Left ventricle myocardium superior (tissue), 1 donor: Measurements from ENCODE around the gene HS6ST3. TPM values are rescaled to one million over a fixed set of nuclear protein-coding genes. Genes with fewer than 3 reads are reported as not detected.

Source experiments
- ATAC-seq: fragments of 200-7000 bp; cut with Tn5 transposase; one replicate; pipeline ENCODE4 v1.9.1; 2020; ENCODE audit warnings: mild to moderate bottlenecking, moderate library complexity
- DNase-seq: peaks from one replicate; pipeline ENCODE4 v3.0.0-alpha.2; 2020
- intact Hi-C: fragments of 100-400 bp; cut with micrococcal nuclease; formaldehyde crosslinking; loops from one replicate; pipeline ENCODE4 v1.11.0; 2022
- total RNA-seq: library from RNA; stranded (reverse); fragmentation: NEBNext Ultra II Directional; extraction: Animal tissue kit (Norgen Biotek cat#: 25700); gene quantifications from one replicate; pipeline ENCODE4 v1.2.1, GENCODE V29; 2021
- donor health status: DM: no; HTN: yes; CAD: no; lungs with severe emphysema.

The HS6ST3 gene
- total RNA-seq, 1 donor from 2014 or later, result 2.0 TPM

DNA sequence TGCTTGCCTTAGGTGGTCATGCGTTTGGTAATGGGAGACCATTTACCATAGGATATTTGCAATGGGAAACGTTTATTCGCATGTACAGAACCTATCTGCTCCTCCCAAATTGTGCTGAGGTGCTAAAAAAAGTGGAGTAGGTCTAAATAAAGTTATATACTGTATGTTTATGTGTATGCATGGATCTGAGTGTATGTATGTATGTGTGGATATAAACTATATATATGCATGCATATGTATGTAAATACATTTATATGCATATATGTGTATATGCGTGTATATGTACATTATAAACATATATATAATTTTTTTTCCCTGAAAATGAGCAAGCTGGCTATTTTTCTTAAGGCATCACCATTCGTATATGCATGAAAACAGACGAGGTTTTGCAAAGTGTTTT, 95.9 kb downstream of the HS6ST3 start:
- intact Hi-C loops, result no loop called here
- DNase-seq (no peak), ATAC-seq (no peak)

DNA sequence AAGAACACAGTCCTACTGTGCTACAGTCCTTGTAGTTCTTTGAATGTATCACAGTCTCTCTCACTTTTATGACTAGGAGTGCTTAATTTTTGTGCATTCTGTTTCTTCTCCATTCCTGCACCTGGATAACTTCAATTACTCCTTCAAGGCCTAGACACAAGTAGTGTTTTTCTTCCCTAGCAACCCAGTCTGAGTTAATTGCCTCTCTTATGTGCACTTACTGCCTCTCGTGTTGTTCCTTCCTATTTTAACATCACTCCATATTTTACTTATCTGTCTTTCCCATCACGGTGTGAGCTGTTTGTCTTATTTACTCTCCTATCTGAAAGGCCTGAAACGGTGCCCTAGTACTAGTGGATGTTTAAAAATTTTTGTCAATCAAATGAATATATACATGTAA, 101.5 kb downstream of the HS6ST3 start:
- intact Hi-C loops, result no loop called here
- no peak for ATAC-seq
- DNase-seq, result no peak

DNA sequence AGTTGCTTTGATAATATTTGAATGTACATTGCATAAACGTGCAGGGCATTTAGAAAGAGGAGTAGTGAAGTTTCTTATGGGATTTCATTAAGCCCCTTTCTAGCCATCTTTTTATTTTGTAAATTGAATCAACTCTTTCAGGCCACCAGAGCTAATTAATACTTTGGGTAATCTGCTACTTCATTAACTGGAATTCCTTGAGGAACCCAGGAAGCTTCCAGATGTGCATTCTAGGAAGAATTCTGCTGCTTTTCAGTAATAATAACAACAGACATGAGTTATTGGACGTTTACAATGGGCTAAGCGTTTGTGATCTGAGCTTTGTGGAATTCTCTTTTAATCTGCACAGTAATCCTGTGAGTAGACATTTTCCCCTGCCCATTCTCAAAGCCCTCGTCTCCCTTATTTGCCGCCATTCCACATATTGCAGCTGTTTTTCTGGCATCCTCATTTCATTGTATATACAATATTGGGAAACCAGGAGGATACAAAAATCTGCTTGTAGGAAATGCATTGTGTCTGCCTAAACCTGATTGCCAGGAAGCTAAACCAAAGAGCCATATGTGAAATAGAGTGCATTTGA, 103.9 kb downstream of the HS6ST3 start:
- no peak for ATAC-seq
- intact Hi-C loops, result no loop called here
- DNase-seq, result no peak

DNA sequence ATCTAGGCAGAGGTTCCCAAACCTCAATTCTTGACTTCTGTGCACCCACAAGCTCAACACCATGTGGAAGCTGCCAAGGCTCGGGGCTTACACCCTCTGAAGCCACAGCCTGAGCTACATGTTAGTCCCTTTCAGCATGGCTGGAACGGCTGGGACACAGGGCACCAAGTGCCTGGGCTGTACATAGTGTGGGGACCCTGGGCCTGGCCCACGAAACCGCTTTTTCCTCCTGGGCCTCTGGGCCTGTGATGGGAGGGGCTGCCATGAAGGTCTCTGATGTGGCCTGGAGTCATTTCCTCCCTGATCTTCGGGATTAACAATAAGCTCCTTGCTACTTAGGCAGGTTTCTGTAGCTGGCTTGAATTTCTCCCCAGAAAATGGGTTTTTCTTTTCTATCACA, 108.1 kb downstream of the HS6ST3 start:
- ATAC-seq (no peak), DNase-seq (no peak)
- intact Hi-C loops, result no loop called here

DNA sequence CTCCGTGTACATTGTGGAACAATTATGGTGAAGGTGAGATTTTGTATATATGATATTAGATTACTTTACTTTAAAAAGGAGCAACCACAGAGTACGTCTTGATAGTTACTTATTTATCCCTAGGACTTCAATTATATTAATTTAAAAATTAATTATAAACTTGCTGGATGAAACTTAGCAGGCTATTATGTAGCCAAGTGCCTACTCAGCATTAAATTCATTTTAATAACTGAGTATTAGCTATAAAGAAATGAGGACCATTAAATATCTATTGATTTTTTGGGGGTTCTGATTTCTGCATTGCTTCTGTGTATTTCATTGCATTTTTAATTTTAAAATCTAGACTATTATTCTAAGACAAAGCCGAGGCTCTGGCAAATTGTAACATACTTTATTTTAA, 109.4 kb downstream of the HS6ST3 start:
- DNase-seq (no peak), ATAC-seq (no peak)
- intact Hi-C loops, result no loop called here

DNA sequence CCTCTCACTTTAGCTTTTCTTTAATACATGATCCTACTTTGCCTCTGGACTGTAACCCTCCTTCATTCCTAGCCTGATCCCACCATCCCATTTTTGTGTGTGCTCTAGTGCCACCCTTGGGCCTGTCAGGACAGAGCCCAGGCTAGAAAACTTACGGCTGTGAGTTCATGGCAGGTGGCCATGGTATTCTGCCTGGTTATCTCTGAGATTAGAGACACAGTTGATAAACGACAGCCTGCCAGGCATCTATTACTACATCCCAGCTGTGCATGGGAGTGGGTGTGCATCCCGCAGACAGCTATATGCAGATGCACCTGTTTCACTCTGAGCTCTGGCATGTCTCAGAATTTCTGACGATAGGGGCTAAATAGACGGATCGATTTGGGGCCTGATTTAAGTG, 110.9 kb downstream of the HS6ST3 start:
- ATAC-seq (peak; percentile 44), DNase-seq (no peak)
- intact Hi-C loops, result no loop called here

DNA sequence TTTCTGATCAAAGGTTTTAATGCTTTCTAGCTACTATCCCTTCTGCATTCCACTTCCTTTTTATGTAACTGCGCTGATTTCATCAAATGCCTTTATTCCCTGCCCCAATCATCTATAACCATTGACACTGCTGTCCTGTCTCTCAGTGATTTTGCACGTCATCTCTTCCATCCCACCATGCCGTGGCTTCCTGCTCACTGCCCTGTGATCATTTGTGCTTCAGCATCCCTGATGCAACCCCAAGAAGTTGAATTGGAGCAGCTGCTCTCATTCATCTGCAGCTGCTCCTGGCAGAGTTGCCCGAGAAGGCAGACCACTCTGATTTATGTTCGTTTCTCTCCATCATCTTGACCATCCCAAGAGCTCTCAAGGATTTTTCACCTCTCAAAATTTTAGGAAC, 112.4 kb downstream of the HS6ST3 start:
- ATAC-seq (no peak), DNase-seq (no peak)
- intact Hi-C loops, result no loop called here

DNA sequence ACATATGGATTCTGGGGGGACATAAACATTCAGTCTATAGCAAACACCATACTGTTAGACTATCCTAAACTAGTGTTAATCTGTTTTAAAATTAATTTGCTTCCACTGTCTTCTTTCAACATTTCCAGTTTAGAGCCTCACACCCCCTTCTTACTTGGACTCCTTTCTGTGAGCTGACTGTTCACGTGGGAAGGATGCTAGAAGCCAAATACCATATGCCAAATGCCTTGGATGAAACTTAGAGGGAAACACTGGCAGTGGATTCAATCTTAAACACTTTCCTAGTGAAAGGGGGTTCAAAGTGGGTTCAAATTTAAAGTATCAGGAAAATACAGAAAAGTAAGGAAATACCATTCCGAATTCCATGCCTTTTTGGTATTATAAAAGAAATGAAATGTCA, 113.6 kb downstream of the HS6ST3 start:
- ATAC-seq, result no peak
- intact Hi-C loops, result no loop called here
- DNase-seq, result no peak

DNA sequence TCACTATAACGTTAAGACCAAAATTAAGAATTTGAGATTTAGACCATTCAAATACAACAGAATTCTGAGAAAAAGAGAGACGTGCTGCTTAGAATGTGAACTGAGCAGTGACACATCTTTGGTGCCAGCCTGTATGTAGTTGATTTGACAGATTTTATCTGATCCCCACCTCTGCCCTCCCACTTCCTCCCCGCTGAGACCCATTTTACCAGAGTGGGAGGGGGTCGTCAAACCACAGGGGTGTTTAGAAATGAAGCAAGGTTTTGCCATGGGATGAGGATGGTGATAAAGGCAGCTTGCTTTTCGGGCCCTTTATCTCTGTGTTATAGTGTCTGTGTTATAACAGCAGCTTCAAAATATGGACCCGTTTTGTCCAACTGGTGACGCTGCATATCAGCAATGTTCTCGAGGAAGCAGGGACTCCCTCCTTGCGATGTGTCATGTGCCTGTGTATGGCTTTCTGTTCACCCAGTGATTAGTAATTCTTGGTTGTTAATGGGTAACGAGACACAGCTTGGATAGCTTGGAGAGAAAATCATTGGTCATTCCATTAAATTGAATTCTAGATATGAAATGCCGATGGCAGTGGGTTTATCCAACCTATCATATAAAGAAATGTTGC, 125.0 kb downstream of the HS6ST3 start:
- ATAC-seq, result no peak
- intact Hi-C loops, result no loop called here

DNA sequence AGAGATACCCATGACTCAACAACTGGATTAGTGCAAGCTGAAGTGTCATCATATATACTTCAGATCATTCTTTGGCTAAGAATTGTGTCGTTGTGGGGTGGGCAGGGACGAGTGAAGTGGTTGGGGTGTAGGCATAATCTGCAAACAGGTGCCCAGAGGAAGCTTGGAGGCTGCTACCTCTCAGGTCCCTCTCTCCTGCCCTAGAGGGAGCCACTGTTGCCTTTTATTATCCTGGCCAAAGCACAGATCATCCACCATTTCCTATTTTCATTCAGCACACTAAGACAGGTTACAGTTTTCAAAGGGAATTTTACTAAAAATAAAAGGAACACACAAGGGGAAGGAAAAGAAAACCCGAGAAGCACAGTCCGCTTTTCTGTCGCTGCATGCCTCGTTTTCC, 126.6 kb downstream of the HS6ST3 start:
- intact Hi-C loops, result no loop called here
- no peak for DNase-seq
- no peak for ATAC-seq

More for the DNA sequence above, 125.0 kb downstream of the HS6ST3 start:
- DNase-seq, result no peak

DNA sequence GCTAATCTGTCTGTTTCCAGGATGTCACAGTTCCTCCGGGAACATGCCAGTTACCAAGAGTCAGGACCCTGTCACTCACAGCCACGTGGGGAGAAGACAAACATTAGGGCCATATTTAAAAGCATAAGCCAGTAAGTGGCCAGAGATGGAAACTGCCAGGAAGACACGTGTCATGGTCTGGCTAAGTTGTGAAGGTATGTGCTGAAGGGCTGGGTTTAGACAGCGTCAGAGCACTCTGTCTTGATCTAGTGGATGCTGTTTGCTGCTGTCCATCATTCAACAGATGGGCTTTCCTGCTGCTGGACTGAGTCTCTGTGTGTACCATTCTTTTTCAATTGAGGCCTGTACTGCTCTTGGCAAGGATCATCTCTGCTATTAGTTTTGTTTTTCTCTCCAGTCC, 128.6 kb downstream of the HS6ST3 start:
- intact Hi-C loops, result no loop called here
- no peak for DNase-seq
- ATAC-seq, result peak; percentile 62

DNA sequence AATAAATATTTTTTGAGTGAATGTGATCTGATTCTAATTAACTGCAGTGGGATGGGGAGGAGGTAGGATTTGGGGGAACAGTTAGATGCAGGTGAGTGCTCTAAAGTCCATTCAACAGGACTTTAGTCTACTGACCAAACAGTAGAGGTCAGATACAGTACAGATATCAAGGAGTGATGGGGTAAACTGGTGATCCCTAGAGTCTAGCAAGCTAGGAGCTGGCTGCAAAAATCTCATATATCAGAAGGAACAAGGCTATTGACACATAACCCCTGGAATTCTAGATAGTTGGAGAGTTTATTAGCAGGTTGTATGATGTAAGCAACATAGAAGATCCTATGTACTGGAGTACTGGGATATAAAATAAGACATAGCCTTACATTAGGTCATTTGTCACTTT, 131.6 kb downstream of the HS6ST3 start:
- DNase-seq (no peak), ATAC-seq (no peak)
- intact Hi-C loops, result no loop called here

DNA sequence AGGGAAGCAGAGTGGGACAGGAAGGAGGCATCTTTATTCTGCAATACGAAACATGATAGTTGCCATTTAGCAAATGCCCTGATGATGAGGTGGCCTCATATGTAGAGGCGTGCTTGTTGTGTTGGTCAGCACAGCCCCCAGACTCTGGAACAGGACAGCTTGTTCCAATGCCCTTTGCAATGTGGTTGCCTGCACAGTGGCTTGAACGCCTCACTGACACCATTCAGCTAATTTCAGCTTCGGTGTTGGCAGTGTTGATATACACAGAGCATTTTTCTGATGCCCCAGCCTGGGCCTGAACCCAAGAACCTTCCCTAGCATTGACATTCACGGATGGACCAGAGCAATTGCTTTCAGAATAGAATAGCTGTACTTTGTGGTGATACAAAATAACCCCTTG, 133.3 kb downstream of the HS6ST3 start:
- ATAC-seq (peak; percentile 96), DNase-seq (peak; percentile 32)
- intact Hi-C loops, result no loop called here

DNA sequence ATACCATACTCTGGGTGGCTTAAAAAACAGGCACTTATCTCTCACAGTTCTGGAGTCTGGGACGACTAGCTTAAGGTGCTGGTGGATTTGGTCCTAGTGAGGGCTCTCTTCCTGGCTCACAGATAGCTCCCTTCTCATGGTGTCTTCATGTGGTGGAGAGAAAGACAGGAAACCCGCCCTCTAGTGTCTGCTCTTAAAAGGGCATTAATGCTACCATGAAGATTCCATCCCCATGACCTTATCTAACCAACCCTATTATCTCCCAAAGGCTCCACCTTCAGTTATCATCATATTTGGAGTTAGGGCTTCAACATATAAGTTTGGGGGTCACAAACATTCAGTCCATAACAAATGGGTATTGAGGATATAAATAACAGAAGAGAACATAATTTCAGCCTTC, 139.4 kb downstream of the HS6ST3 start:
- no peak for ATAC-seq
- intact Hi-C loops, result no loop called here
- DNase-seq, result no peak

DNA sequence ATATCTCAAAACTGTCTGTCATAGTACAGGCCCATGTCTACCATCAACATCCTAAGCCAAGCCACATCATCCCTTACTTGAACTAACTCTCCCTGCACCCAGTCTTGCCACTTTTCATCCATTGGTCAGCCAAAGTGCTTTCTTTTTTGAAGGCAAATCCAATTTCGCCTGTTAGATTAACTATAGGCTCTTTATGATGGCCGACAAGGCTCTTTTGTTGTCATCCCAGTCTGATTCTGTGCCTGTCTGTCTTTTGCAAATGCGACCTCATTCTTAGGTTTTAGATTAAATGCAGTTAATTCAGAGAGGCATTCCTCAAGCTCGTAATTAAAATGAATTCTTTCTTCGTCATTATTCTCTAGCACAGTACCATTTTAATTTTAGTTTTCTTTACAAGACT, 148.3 kb downstream of the HS6ST3 start:
- DNase-seq (no peak), ATAC-seq (no peak)
- intact Hi-C loops, result no loop called here

DNA sequence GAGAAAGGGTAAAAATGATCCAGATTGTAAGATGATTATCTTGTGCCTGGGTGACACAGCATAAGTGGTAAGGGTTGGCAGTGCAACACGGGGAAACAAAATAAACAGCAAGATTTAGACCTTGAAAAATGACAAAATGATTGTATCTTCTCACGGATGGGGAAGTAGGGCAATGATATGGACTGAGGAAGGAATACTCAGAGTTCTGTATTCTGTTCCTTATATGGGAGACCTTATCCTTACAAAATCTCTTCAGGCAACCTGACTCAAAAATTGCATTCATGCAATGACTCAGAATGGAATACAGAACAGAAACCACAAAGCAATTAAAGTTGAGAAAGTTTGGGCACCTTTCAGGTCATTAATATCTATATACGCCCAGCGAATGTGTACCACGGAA, 149.0 kb downstream of the HS6ST3 start:
- intact Hi-C loops, result no loop called here
- ATAC-seq (no peak), DNase-seq (no peak)

DNA sequence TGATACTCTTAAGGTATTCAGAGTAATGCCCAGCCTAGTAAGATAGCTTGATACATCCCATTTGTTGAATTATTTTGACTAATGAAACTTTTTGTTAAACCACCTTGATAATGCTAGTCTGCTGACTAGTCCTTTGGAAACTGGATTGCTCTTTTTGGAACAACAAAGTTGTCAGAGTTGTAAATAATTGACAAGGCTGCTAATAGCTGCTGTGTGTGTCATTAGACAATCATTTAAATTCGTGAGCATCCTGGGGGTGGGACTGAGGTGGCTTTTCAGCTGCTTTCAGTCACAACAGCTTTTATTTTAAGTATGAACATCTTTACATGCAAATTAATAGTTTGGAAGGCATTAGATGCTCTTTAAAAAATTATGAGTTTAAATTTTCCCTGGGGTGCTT, 153.5 kb downstream of the HS6ST3 start:
- intact Hi-C loops, result no loop called here
- ATAC-seq, result no peak
- DNase-seq, result no peak

DNA sequence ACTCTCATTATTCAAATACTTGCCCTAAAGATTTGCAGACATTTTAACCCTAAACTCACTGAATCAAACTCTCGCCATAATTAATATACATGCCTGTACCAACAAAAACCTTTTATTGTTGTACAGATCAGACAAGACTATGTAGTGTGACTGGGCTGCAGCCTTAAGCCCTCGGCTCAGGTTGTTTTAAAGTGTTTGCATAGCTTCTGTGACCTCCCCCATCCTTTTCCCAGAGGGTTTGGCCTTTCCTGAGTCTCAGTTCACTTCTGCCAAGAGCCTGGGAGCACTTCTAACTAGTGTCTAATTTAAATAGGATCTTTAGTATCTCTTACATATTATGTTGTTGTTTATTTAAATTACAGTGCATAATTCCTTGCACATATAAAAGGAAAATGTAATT, 158.2 kb downstream of the HS6ST3 start:
- no peak for ATAC-seq
- intact Hi-C loops, result no loop called here

DNA sequence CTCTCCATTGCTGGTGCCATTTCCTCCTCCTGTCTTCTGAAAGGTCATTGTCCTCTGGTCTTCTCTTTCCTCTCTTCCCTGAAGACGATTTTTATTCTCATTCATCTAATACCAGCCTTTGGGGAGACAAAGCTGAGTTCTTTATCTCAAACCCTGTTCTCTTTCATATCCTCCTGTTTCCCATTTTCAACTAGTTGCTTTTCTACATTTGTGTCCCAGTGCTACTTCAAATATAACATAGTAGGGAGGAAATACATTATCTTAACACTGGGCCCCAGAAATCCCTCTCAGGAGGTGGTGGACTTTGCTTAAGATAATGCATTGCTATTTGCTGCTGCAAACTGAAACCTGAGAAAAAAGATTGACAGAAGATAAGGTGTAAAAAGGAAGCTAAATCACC, 159.1 kb downstream of the HS6ST3 start:
- ATAC-seq (no peak), DNase-seq (no peak)
- intact Hi-C loops, result no loop called here

More for the DNA sequence above, 158.2 kb downstream of the HS6ST3 start:
- DNase-seq, result no peak

DNA sequence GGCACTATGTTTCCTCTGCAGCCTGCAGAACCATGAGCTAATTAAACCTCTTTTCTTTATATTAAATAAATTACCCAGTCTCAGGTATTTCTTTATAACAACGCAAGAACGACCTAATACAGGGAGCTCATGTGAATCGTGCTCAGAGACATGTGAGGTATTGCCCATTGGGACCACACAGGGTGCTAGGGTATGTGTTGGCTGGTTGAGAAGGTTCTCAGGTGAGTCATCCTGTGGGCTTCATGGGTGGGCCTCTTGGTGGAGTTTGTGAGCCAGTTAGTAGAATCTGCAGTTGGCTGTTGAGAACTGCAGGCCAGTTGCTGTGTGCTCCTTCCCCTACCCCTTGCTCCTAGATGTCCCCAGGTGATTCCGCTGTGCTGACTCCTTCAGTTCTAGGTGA, 163.0 kb downstream of the HS6ST3 start:
- DNase-seq (no peak), ATAC-seq (no peak)
- intact Hi-C loops, result no loop called here

DNA sequence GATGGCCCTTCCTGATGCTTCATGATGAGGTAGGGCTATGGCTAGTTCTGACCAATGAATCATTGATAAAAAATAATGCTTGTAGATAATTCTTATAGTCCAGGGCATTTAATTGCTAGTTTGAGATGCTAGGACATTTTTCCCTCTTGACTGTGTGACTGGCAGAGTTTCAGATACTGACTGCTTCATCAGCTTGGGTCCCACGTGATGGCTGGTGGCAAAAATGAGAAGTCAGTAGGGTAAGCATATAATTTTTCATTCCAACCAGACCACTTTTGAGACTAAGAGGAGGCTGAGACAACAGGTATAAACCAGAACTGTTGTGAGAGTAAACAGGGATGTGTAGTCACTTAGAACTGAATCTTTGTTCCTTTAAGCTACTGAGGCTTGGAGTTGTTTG, 183.3 kb downstream of the HS6ST3 start:
- intact Hi-C loops, result no loop called here
- no peak for ATAC-seq
- DNase-seq, result no peak

DNA sequence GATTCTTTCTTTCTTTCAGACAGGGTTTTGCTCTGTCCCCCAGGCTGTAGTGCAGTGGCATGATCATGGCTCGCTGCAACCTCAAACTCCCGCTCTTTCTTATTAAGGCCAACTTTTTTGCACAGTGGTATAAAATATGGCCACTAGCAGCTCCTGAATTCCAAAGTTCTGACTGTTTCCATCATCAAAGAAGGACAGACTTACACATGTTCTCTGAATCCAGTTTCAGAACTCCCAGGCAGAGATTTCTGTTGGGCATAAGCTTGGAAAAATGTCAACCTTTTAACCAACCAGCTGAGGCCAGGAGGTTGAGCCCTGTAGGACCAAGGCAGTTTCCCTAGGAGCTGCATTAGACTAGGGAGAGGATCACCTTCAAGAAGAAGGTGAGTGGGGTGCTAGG, 184.1 kb downstream of the HS6ST3 start:
- no peak for DNase-seq
- no peak for ATAC-seq
- intact Hi-C loops, result no loop called here
